SK-N-SH (cell line): ENCODE results near the gene ABCC3.

ENCODE experiments used
- FOXJ3 ChIP-seq: sonication (generic); formaldehyde crosslinking; IDR thresholded peaks from 2 replicates; pipeline ENCODE4 v1.5.1; 2020; ENCODE audit warnings: mild to moderate bottlenecking, missing genetic modification reagents
- POLR2AphosphoS5 ChIP-seq: IDR thresholded peaks from 2 replicates; pipeline ENCODE4 v1.6.1; 2012; ENCODE audit warnings: low read depth, low read length
- RAD21 ChIP-seq: IDR thresholded peaks from 2 replicates; pipeline ENCODE4 v1.6.1; 2012; ENCODE audit warnings: mild to moderate bottlenecking, low read length
- RCOR1 ChIP-seq: fragments of 150-350 bp; IDR thresholded peaks from 2 replicates; pipeline ENCODE4 v1.6.1; 2017; ENCODE audit warnings: antibody characterized with exemption, low read length
- TF ChIP-seq, protein P1 (sequence below): fragments of 200-600 bp; sonication (generic); IDR thresholded peaks from 2 replicates; pipeline ENCODE4 v1.6.1; 2017; ENCODE audit warnings: antibody characterized with exemption, mild to moderate bottlenecking, moderate library complexity

DNA sequence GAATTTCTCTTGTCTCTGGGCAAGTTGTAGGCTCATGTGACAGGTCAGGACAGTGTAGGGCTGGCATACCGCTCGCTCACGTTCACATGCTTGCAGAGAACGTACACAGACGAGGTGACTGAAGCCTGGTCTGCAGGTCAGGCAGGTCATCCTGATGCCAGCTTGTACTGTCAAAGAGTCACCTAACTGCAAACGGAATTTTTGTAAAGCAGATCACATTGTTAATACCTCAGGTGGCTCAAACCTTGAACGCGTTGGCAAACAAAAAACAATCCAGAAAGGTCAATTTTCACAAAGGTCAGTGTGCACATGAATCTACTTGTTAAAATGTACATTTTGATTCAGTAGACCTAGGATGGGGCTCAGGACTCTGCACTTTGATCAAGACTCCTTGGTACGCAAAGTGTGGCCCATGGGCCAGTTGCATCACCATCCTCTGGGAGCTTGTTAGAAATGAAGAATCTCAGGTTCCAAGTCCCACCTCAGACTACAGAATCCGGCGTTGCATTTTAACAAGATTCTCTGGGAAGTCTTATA is 44.4 kb downstream of the ABCC3 start:
- TF ChIP-seq, protein P1, sequence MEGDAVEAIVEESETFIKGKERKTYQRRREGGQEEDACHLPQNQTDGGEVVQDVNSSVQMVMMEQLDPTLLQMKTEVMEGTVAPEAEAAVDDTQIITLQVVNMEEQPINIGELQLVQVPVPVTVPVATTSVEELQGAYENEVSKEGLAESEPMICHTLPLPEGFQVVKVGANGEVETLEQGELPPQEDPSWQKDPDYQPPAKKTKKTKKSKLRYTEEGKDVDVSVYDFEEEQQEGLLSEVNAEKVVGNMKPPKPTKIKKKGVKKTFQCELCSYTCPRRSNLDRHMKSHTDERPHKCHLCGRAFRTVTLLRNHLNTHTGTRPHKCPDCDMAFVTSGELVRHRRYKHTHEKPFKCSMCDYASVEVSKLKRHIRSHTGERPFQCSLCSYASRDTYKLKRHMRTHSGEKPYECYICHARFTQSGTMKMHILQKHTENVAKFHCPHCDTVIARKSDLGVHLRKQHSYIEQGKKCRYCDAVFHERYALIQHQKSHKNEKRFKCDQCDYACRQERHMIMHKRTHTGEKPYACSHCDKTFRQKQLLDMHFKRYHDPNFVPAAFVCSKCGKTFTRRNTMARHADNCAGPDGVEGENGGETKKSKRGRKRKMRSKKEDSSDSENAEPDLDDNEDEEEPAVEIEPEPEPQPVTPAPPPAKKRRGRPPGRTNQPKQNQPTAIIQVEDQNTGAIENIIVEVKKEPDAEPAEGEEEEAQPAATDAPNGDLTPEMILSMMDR = no peak
- TF ChIP-seq RCOR1 = no peak
- TF ChIP-seq RAD21 = no peak
- TF ChIP-seq POLR2AphosphoS5 = no peak
- no peak for TF ChIP-seq FOXJ3 (CRISPR knock-in tag)
